ENCODE results near the gene TCERG1L.
"Not testable (repeated sequence)": the region's sequence is repeated elsewhere in the genome, so short reads cannot be mapped to it uniquely, and the experiment has no call there.

Gene TCERG1L, protein sequence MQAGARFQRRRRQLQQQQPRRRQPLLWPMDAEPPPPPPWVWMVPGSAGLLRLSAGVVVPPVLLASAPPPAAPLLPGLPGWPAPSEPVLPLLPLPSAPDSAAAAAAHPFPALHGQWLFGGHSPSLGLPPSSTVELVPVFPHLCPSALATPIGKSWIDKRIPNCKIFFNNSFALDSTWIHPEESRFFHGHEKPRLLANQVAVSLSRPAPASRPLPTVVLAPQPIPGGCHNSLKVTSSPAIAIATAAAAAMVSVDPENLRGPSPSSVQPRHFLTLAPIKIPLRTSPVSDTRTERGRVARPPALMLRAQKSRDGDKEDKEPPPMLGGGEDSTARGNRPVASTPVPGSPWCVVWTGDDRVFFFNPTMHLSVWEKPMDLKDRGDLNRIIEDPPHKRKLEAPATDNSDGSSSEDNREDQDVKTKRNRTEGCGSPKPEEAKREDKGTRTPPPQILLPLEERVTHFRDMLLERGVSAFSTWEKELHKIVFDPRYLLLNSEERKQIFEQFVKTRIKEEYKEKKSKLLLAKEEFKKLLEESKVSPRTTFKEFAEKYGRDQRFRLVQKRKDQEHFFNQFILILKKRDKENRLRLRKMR

DNA sequence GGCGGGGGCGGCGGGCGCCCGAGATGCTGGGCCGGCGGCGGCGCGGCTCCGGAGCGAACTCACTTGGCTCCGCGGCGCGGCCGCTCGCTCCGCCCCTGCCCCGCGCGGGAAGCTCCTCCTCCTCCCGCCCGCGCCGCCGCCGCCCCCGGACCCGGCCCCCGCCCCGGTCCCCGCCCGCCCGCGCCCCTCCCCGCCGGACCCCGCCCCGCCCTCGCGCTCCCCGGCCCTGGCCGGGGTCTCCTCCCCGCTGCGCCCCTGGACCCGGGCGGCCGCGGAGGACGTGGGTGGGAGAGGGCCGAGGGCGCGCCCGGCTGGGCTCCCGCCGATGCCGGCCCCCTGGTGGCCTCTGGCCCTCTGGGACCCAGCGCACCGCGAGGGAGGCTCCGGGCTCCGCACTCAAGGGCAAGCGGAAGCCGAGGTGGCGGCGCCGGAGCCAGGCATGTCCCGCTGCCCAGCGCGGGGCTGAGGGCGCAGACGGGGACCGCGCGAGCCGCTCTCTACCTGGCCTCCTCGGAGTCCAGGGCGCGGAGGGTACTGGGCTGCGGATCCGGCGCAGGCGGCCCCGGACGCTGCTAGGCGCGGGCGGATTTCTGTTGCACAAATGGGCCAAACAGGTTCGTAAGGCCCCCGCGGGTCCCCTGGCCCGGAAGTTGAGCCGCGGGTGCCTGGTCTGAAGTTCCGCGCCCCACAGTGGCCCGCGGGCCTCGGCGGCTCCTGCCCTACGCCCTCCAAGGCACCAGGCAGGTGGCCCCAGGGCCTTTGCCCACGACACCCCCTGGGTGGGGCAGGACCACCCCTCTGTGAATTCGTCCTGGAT is at the start of gene TCERG1L:
Gene TCERG1L, minus strand, starts transcription at position 61 of the 817 bp plus-strand sequence. CDS start 86 bp downstream, outside the sequence.
- Histone ChIP-seq H3K4me3 (peak within 1 kb of the TSS in 5 of 7 experiments; percentile 9 to 38 (median 34)), H3K27ac (peak within 1 kb of the TSS in 1 of 21 experiments; percentile 30)

DNA sequence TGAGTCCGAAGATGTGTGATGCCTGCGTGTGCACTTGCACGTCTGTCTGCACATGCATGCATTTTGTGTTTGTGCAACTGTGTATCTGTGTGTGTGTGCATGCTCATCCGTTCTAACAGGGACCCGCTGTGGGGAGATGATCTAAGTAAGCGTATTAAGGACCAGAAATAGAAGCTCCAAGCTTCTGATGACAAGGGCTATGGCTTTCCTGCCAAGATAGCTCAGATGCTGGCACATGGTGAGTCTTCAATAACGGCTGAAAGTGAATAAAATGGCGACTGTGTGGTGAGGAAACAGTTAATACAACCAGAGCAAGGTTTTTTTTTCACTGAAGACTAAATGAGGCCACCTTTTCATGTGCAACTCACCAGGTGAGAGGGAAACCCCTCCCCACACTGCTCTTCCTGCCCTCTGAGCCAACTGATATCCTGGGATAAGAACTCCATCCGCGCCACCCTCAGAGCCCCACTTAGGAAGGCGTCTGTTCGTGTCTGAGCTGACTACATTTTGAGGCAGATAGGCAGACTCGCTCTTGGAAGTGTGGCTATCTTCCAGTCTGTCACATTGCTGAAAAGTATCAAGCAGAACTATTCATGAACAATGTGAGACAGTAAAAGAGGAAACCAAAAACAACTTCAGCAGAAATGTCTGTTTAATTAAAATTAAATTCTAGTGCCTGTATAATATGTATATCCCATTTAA is 47.4 kb upstream of the TCERG1L start:
- Histone ChIP-seq H3K27ac (no peak overlapping the region), H3K4me3 (no peak overlapping the region)

DNA sequence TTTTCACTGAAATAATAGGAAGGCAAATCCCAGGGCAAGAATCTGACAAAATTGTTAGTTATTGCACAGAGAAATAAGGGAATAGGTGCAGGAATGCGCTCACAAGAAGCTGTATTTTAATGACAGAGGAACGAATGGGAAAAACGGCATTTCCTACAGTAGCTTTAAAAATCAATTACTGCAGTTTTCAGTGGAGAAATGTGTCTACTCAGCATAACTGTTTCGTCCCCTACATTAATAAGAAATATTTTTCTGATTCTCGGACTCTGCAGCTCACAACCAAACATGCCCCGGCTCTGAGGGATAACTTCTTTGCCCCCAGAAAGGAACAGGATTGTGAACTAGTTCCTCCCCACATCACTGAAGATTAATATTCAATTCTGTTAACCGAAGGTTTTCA is 44.9 kb upstream of the TCERG1L start:
- Histone ChIP-seq H3K27ac (no peak overlapping the region), H3K4me3 (no peak overlapping the region)

DNA sequence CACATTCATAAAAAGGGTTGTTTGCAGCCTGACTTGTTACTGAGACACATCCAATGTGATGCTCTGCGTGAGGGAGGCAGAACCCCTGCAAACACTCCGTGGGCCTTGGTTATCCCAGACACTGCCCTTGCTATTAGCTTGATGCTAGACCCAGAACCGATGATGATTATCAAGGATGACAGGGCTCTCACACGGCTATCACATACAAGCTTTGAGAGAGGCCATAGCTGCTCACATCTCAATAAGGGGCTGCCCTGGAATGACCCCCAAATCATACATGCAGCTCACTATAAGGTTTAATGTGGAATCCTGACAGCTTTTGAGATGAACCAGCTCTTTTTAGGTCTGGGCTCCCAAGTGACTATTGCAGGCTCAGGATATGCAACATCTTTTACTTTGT is 44.4 kb upstream of the TCERG1L start:
- H3K27ac ChIP-seq, result no peak overlapping the region

DNA sequence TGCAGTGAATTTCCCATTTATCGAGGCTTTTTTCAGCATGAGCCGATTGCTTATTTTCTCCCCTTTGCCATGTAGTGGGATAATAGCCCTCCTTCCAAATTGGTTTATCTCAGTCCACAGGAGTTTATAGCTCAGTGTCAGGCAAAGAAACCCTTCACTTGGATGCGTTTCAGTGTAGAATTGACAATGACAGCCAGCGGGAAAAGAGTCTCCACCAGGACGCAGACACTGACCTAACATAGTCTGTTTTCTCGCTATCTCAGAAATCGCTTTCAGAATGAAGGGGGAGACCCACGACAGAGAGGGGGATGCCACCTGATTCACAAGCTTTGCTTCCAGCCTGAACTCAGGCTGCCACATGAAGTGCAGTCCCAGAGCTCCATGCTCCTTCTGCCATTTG is 43.5 kb upstream of the TCERG1L start:
- H3K4me3 ChIP-seq, result no peak overlapping the region
- no peak overlapping the region for H3K27ac ChIP-seq

More for the DNA sequence above, 44.4 kb upstream of the TCERG1L start:
- H3K4me3 ChIP-seq, result no peak overlapping the region

DNA sequence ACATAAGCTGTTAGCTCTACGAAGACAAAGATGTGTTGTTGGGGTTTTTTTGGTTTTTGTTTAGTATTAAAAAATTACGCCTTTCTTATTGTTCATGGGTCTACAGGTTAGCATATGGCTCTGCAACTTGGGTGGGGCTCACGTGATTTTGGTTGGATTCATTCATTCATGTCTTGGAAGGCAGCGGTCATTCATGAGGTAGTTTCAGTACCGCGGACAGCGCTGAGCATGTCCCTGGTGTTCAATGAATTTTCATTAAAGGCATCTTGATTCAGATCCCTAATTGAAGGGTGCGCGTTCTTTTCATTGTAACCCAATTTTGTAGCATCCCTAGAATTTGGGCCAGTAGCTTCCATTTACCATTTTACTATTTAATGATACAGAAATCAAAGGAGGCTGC is 42.9 kb upstream of the TCERG1L start:
- Histone ChIP-seq H3K4me3 (no peak overlapping the region), H3K27ac (no peak overlapping the region)

DNA sequence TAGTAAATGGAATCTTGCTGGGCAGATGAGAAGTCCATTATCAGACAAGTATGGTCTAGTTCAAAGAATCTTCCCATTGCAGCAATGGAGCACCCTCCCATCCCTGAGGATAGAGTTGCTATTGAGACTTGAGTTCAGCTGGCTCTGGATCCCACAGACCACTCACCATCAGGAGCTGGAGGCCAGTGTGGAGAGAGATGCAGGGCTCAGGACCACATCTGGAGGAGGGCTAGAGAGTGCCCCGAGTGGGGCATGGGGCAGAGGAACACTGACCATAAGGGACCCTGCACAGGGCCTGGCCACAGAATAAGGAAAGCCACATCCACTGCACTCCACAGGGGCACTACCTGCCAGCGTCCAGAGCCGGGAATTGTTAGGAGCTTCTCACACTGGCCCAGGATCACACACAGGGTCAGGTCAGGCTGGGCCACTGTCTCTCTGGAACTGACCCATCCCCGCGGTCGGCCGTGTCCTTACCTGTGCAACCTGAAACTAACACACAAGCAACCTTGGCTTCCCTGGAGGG is 41.3 kb upstream of the TCERG1L start:
- no peak overlapping the region for H3K27ac ChIP-seq
- no peak overlapping the region for H3K4me3 ChIP-seq

DNA sequence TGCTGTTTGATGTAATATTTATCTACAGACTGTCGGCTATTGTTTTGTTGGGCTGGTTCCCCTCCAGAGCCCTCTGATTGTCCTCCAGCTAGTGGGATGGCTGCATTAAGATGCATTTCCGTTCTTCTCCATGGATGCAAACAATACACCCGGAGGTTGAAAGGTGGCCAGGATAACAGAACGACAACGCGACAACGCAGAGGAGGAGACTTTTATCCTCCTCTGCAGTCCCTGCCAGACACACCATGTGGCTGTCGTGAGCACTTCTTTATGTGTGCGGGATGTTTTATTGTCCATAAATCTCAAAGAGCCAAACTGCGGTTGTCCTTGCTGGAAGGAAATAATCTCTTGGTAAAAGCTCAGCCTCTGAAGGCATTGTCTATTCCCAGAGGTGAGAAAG is 39.1 kb upstream of the TCERG1L start:
- Histone ChIP-seq H3K27ac (no peak overlapping the region), H3K4me3 (no peak overlapping the region)

DNA sequence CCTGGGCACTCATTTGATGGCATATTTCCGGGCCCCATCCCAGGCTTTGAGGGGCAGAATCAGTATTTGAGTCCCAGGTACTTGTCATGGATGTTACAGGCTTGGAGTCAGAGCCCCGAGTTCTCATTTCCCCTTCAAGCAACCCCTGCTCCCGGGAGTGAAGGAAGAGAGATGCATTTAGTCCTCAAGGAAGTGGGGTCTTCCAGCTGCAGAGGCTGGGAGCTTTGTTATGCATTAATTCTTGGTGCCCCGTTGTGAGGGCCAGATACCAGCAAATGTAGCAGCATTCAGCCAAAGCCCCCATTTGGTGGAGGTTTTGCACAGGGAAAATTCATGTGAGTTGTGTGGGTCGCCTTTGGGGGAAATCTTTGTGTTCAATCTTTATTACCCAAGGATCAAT is 38.7 kb upstream of the TCERG1L start:
- H3K4me3 ChIP-seq, result no peak overlapping the region
- no peak overlapping the region for H3K27ac ChIP-seq

DNA sequence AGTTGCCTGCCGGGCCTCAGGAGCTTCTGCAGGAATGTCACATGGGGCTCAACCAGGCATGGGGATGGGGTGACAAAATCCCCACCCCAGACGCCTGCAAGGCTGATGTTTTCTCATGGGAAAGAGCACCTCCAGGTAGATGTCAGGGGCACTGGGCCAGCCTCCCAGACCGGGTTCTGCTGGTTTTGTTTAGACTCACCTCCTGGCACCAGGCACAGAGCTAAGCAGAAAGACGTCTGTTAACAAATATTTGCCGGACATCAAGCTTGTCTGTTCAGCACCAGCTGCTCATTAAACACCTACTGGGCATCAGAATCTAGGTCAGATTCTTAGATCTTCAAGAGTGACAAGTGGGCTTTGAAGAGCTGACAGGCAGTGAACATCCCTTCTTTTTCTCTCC is 34.9 kb upstream of the TCERG1L start:
- Histone ChIP-seq H3K4me3 (no peak overlapping the region), H3K27ac (no peak overlapping the region)

DNA sequence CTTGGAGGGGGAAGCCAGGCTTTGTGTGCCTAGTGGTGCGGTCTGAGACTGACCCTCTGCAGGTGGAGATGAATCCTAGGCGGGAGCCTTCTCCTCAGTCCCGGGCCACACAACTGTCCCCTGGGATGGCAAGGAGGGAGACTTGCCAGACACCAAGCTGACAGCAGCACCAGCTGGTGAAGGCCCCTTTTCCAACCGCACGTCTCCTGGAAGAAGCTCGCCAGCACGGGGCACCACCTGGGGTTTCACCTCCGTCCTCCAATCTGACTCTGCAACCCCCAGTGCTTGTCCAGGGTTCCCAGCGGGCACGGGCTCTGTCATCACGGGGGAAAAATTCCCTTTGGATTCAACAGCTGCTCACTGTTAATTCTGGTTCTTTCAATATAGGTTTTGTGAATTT is 34.2 kb upstream of the TCERG1L start:
- no peak overlapping the region for H3K27ac ChIP-seq

DNA sequence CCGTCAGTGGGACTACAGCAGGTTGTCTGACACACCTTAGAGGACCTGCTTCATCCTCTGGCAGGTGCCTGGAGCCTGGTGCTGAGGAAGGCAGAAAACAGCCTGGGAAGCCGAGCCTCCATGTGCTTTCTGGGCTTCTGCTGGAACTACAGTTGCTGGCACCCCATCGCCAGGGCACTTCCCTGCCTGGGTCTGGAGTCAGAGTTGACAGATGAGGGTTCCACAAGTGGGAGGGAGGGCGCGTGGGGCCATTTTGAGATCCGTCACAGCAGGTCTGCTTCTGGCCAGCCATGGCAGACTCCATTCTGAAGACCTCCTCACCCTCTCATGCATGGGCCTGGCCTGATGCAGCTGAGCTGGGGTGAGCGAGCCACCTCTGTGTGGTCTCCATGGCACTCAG is 33.2 kb upstream of the TCERG1L start:
- no peak overlapping the region for H3K27ac ChIP-seq
- H3K4me3 ChIP-seq, result no peak overlapping the region

More for the DNA sequence above, 34.2 kb upstream of the TCERG1L start:
- H3K4me3 ChIP-seq, result no peak overlapping the region

DNA sequence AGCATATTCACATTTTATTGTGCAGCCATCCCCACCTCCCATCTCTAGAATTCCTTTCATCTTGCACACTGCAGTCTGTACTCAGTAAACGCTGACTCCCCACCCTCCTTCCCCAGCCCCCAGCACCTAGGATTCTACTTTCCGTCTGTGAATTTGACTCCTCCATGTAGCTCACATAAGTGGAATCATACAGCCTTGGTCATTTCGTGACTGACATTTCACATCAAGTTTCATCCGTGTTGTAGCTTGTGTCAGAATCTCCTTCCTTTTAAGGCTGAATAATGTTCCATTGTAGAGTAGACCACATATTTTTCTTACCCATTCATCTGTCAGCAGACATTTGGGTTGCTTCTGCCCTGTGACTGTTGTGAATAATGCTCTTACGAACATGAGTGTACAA is 26.2 kb upstream of the TCERG1L start:
- Histone ChIP-seq H3K4me3 (no peak overlapping the region), H3K27ac (no peak overlapping the region)

DNA sequence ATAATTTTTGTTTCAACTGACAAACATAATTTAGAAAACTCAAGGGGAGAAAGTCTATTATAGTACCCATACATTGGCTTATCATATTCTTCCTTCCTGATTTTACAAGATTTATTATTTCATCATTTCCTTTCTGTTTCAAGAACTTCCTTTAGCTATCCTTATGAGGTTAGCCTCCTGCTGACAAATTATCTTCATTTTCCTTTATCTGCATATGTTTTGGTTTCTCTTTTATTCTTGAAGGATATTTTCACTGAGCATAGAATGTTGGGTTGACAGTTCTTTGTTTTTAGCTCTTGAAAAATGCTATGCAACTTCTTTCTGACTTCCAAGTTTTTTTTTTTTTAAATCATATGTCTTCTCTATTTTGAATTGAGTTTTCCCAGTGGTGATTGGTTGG is 21.3 kb upstream of the TCERG1L start:
- H3K27ac ChIP-seq, result no peak overlapping the region

DNA sequence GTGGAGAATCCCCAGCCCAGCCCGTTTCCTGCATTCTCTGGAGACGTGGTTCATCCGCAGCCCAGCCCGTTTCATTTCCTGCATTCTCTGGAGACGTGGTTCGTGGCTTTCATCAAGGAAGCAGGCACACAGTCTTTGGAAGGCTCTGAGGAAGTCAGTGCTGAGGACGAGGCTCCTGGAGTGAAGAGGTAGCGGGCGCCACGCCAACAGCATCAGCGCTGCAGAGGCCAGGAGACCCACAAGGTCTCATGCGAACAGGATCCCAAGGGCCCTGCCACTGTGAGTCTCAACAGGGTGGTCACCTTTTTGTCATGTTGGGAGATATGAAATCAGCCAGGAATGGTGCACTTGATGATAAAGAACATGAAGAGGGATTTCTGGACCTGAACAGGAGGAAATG is 12.4 kb upstream of the TCERG1L start:
- H3K27ac ChIP-seq, result no peak overlapping the region
- H3K4me3 ChIP-seq, result no peak overlapping the region

More for the DNA sequence above, 21.3 kb upstream of the TCERG1L start:
- H3K4me3 ChIP-seq, result no peak overlapping the region

DNA sequence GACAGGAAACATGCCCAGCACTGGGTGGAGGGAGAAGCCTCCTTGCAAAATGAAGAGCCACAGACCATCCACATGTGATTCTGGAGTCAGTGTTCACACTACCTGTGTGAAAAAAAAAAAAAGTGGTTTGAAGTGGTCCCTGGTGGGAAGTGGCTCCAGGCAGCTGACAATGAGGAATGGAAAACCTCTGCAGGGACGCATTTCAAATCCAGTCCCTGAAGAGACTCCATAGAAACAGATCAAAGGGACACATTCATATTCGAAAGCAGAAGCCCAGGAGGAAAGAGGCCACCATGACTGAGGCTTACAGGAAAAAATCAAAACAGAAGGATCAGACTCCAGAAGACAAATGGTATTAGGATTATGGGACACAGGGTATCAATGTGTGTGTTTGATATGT is 11.5 kb upstream of the TCERG1L start:
- no peak overlapping the region for H3K4me3 ChIP-seq
- H3K27ac ChIP-seq, result no peak overlapping the region

DNA sequence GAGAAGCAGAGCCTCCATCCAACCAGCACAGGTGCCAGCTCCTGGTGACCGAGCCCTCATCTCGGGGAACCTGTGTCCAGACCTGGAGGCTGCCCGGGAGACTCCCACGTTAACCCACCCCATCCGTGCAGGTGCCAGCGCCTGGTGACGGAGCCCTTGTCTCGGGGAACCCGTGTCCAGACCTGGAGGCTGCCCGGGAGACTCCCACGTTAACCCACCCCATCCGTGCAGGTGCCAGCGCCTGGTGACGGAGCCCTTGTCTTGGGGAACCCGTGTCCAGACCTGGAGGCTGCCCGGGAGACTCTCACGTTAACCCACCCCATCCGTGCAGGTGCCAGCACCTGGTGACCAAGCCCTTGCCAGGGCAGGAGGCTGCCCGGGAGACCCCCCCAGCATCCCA is 11.1 kb upstream of the TCERG1L start:
- H3K27ac ChIP-seq, H3K4me3 ChIP-seq: not testable (repeated sequence)

DNA sequence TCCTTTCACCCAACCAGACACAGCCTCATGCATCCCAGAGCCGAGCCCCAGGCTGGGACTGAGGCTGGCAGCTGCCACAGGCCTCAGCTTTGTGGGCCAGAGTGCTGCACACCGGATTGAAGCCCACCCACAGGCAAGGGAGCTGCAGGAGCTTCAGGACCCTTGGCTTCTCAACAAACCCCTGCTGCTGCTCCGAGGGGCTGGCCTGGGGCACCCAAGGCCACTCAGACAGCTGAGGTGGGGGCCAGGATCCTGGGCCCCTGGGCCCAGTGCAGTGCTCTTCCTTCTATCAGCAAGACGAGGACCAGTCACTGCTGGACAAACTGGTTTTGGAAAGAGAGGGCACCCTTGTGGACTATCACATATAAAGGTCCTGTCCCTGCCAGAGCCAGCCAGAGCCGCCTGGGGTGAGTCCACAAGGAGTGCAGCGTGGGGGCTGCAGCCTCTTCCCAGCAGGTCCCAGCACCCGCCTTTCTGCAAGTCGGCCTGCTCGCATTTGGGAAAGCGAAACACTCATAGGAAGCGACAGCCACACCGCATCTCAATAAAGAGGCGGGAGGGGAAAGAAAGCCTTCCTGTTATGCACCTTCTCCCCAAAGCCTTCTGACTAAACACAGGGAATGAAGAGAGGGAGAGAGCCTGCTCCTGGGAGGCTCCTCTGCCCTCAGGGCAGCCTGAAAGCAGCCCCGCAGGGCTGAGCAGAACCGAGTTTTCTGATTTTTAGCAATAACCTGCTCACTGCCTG is 9.5 kb upstream of the TCERG1L start:
- H3K4me3 ChIP-seq, result no peak overlapping the region

DNA sequence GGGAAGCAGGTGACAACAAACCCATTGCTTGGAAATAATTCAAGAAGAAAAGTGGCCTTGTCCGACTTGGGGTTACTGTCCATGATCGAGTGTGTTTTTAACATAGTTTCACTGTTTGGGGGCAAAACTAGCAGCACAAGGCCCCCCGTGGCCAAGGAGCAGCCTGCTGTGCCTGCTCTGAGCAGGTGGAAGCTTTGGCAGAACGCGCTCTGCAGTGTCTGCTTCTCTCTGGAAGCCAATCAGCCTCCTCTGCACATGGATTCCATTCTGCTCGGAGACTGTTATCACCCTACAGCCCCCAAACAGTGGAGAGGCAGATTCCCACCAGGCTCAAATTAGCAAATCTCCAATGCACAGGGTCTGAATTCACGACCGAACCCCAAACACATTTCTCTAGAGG is 7.3 kb upstream of the TCERG1L start:
- Histone ChIP-seq H3K27ac (no peak overlapping the region), H3K4me3 (no peak overlapping the region)

More for the DNA sequence above, 9.5 kb upstream of the TCERG1L start:
- H3K27ac ChIP-seq, result no peak overlapping the region

All from skin epidermis (tissue), 12 donors.